H1 (cell line): Measurements from ENCODE around the gene CTNNA3. TPM values are rescaled to one million over a fixed set of nuclear protein-coding genes. Genes with fewer than 3 reads are reported as not detected.

Experiments
- CTCF ChIA-PET: fragments of 300-600 bp; sonication (Branson Sonifier 250); formaldehyde crosslinking; loops from one replicate; lab custom pipeline; 2021; ENCODE audit not compliant: partially characterized antibody; lab: Charles Lee
- POLR2A ChIA-PET: fragments of 300-600 bp; sonication (Branson Sonifier 250); formaldehyde crosslinking; loops from one replicate; lab custom pipeline; 2021; ENCODE audit warnings: inconsistent platforms; ENCODE audit not compliant: partially characterized antibody; lab: Charles Lee
- DNase-seq, 2 experiments: peaks; one replicate each; pipeline versions ENCODE4 v3.0.0 to v3.0.0-alpha.2; 2010 to 2022; ENCODE audit warnings: low spot score in 2 of 2, low read depth in 1 of 2, mixed read lengths in 1 of 2
- FAIRE-seq: peaks from 2 replicates; lab custom pipeline; 2011; peaks lifted over from hg19 to GRCh38; lab: Jason Lieb, UNC
- H2AFZ ChIP-seq: 2 replicates; pipeline ENCODE4 v1.8.1; 2012; ENCODE audit warnings: low read length, inconsistent platforms
- H2AK5ac ChIP-seq: 2 replicates; pipeline ENCODE4 v1.6.1; 2013; ENCODE audit warnings: low read depth, low read length
- H2BK120ac ChIP-seq: replicated peaks from 2 replicates; pipeline ENCODE3; 2013; ENCODE audit warnings: low read depth, low read length, inconsistent platforms
- H2BK12ac ChIP-seq: 2 replicates; pipeline ENCODE4 v1.6.1; 2013; ENCODE audit warnings: low read depth, low read length
- H2BK15ac ChIP-seq: 2 replicates; pipeline ENCODE4 v1.6.1; 2013; ENCODE audit warnings: low read length
- H2BK20ac ChIP-seq: 2 replicates; pipeline ENCODE4 v1.6.1; 2013; ENCODE audit warnings: low read length
- H2BK5ac ChIP-seq: 2 replicates; pipeline ENCODE4 v1.6.1; 2013; ENCODE audit warnings: low read depth, low read length
- H3K14ac ChIP-seq: 2 replicates; pipeline ENCODE4 v1.6.1; 2013; ENCODE audit warnings: inconsistent platforms; ENCODE audit not compliant: insufficient read length
- H3K18ac ChIP-seq: 2 replicates; pipeline ENCODE4 v1.6.1; 2013; ENCODE audit warnings: low read length; ENCODE audit errors: extremely low read depth
- H3K23ac ChIP-seq: 2 replicates; pipeline ENCODE4 v1.6.1; 2013; ENCODE audit warnings: inconsistent platforms; ENCODE audit not compliant: insufficient read length
- H3K23me2 ChIP-seq: 2 replicates; pipeline ENCODE4 v1.6.1; 2013; ENCODE audit warnings: low read depth, low read length
- H3K27ac ChIP-seq: 2 replicates; pipeline ENCODE4 v1.6.1; 2011; ENCODE audit warnings: low read depth, low read length, inconsistent platforms
- H3K27me3 ChIP-seq, 4 experiments: replicated peaks in 1 of 4; 1 replicate in 1 of 4; 2 replicates in 3 of 4; pipeline versions ENCODE4 v1.6.1 to v1.8.1; 2011 to 2013; ENCODE audit warnings: low read length in 3 of 4, mild to moderate bottlenecking in 3 of 4, inconsistent platforms in 2 of 4, mixed read lengths in 2 of 4, moderate library complexity in 1 of 4; ENCODE audit not compliant: control insufficient read depth in 3 of 4, insufficient read depth in 3 of 4; ENCODE audit errors: extremely low read depth in 1 of 4
- H3K36me3 ChIP-seq, 4 experiments: 2 replicates each; pipeline versions ENCODE4 v1.6.1 to v1.8.1; 2011 to 2013; ENCODE audit warnings: mild to moderate bottlenecking in 4 of 4, low read length in 3 of 4, moderate library complexity in 2 of 4, control low read depth in 1 of 4, inconsistent platforms in 1 of 4; ENCODE audit not compliant: insufficient read depth in 4 of 4, control insufficient read depth in 2 of 4
- H3K4ac ChIP-seq: replicated peaks from 2 replicates; pipeline ENCODE3; 2013; ENCODE audit warnings: low read length, low read depth, mixed read lengths, inconsistent platforms; ENCODE audit not compliant: insufficient read length
- H3K4me1 ChIP-seq, 4 experiments: replicated peaks in 1 of 4; 1 replicate in 1 of 4; 2 replicates in 3 of 4; pipeline versions ENCODE4 v1.6.1 to v1.8.1; 2011 to 2013; ENCODE audit warnings: low read length in 3 of 4, inconsistent platforms in 2 of 4, mixed read lengths in 1 of 4; ENCODE audit not compliant: insufficient read depth in 4 of 4, control insufficient read depth in 3 of 4
- H3K4me2 ChIP-seq, 2 experiments: 2 replicates each; pipeline versions ENCODE4 v1.6.1 to v1.8.1; 2011 to 2013; ENCODE audit warnings: low read depth in 2 of 2, low read length in 2 of 2, control low read depth in 1 of 2, inconsistent platforms in 1 of 2, mild to moderate bottlenecking in 1 of 2; ENCODE audit not compliant: insufficient read depth in 1 of 2
- H3K4me3 ChIP-seq, 4 experiments: fragments of 200-600, 300-600 bp in 1 of 4; sonication (generic), shearing (Covaris generic), sonication (Bioruptor Twin) in 1 of 4; 2 replicates each; pipeline versions ENCODE4 v1.5.1 to v1.8.1; 2011 to 2016; ENCODE audit warnings: low read length in 4 of 4, low read depth in 3 of 4, control low read depth in 2 of 4, inconsistent platforms in 2 of 4, mild to moderate bottlenecking in 2 of 4, mixed read lengths in 1 of 4, moderate library complexity in 1 of 4; ENCODE audit not compliant: insufficient read depth in 2 of 4; ENCODE audit errors: extremely low read depth in 1 of 4
- H3K56ac ChIP-seq: replicated peaks from 2 replicates; pipeline ENCODE3; 2013; ENCODE audit warnings: low read depth, mild to moderate bottlenecking, mixed read lengths, low read length, inconsistent platforms; ENCODE audit not compliant: insufficient read length
- H3K79me1 ChIP-seq: 2 replicates; pipeline ENCODE4 v1.6.1; 2013; ENCODE audit warnings: low read depth, low read length, control low read depth
- H3K79me2 ChIP-seq, 2 experiments: 2 replicates each; pipeline versions ENCODE4 v1.6.1 to v1.8.1; 2012 to 2013; ENCODE audit warnings: low read length in 2 of 2, mild to moderate bottlenecking in 2 of 2, inconsistent platforms in 1 of 2; ENCODE audit not compliant: insufficient read depth in 2 of 2, control insufficient read depth in 1 of 2
- H3K9ac ChIP-seq, 4 experiments: replicated peaks in 1 of 4; 1 replicate in 1 of 4; 2 replicates in 3 of 4; pipeline versions ENCODE4 v1.6.1 to v1.8.1; 2011 to 2013; ENCODE audit warnings: low read depth in 3 of 4, low read length in 3 of 4, control low read depth in 2 of 4, mild to moderate bottlenecking in 2 of 4, moderate library complexity in 2 of 4, inconsistent platforms in 1 of 4; ENCODE audit errors: extremely low read depth in 1 of 4
- H3K9me3 ChIP-seq, 2 experiments: 2 replicates each; pipeline versions ENCODE4 v1.6.1 to v1.8.1; 2012 to 2013; ENCODE audit warnings: mild to moderate bottlenecking in 2 of 2, moderate library complexity in 2 of 2, control low read depth in 1 of 2, inconsistent platforms in 1 of 2, low read depth in 1 of 2, low read length in 1 of 2, mixed read lengths in 1 of 2; ENCODE audit not compliant: insufficient read depth in 2 of 2
- H4K20me1 ChIP-seq, 2 experiments: replicated peaks in 1 of 2; 2 replicates each; pipeline versions ENCODE3 to v1.8.1; 2011 to 2013; ENCODE audit warnings: inconsistent platforms in 2 of 2, low read length in 2 of 2, mild to moderate bottlenecking in 1 of 2; ENCODE audit not compliant: insufficient read depth in 2 of 2, control insufficient read depth in 1 of 2
- H4K5ac ChIP-seq: 2 replicates; pipeline ENCODE4 v1.6.1; 2013; ENCODE audit warnings: low read length, low read depth, mixed read lengths, inconsistent platforms; ENCODE audit not compliant: insufficient read length
- H4K8ac ChIP-seq: 2 replicates; pipeline ENCODE4 v1.8.0; 2013; ENCODE audit warnings: mild to moderate bottlenecking, moderate library complexity, low read length, inconsistent platforms; ENCODE audit not compliant: insufficient read depth; ENCODE audit errors: extremely low read depth
- H4K91ac ChIP-seq: replicated peaks from 2 replicates; pipeline ENCODE3; 2013; ENCODE audit warnings: low read length, mixed read lengths, inconsistent platforms; ENCODE audit not compliant: insufficient read length
- FOSL1 ChIP-seq: IDR thresholded peaks from 2 replicates; pipeline ENCODE4 v1.6.1; 2011; ENCODE audit warnings: mild to moderate bottlenecking, low read depth, low read length, moderate library complexity; ENCODE audit not compliant: insufficient read depth
- JUND ChIP-seq: IDR thresholded peaks from 2 replicates; pipeline ENCODE4 v1.6.1; 2011; ENCODE audit warnings: mild to moderate bottlenecking, improper control_type of control experiment, low read length
- SUZ12 ChIP-seq: fragments of 200-600 bp; sonication (generic); IDR thresholded peaks from 2 replicates; pipeline ENCODE4 v1.6.1; 2012; ENCODE audit warnings: mild to moderate bottlenecking, inconsistent platforms, low read length, moderate library complexity, mixed read lengths
- WGBS, 2 experiments: shearing (Covaris generic) in 1 of 2; methylation state at CpG; one replicate each; pipeline versions ENCODE4 v1.1.6 to v1.1.7; 2013 to 2015; ENCODE audit warnings: low lambda C conversion rate in 2 of 2, mixed read lengths in 2 of 2, inconsistent platforms in 1 of 2, low coverage in 1 of 2, missing lambda C conversion rate in 1 of 2; ENCODE audit not compliant: insufficient replicate concordance in 2 of 2, insufficient coverage in 1 of 2, insufficient read length in 1 of 2; ENCODE audit errors: extremely low coverage in 1 of 2, missing lambda C conversion rate in 1 of 2; 5-methylcytosine and 5-hydroxymethylcytosine counted together
- polyA plus RNA-seq, 7 experiments: library from polyadenylated mRNA; depleted of rRNA in 3 of 7; stranded (reverse) in 5 of 7; unstranded in 2 of 7; fragments of >200 nt in 5 of 7; fragments of 200-250 nt in 2 of 7; gene quantifications; 1 replicate in 5 of 7; 2 replicates in 1 of 7; 4 replicates in 1 of 7; pipeline versions ENCODE4 v1.2.1 to v1.2.3, GENCODE V29; 2011 to 2013; ENCODE audit warnings: missing spikeins in 2 of 7, mixed read lengths in 2 of 7
- total RNA-seq: library from RNA; stranded (reverse); fragmentation: NEBNext Ultra II Directional; extraction: Animal tissue kit (Norgen Biotek cat#: 25700); gene quantifications from 2 replicates; pipeline ENCODE4 v1.2.1, GENCODE V29; 2021

The CTNNA3 gene
- total and polyA plus RNA-seq, 2 of the 8 experiments (the other 6 are each of a cell fraction or from before 2014, with no cell fraction given) = 1.3 to 1.5 TPM

- CTCF ChIA-PET = no interaction called here
Measured at GRCh38 chr10:65903620-65904019, 1792.4 kb downstream of the CTNNA3 start.

More at GRCh38 chr10:65903620-65904019, 1792.4 kb downstream of the CTNNA3 start:
- Histone ChIP-seq H4K5ac (no peak overlapping the region), H2BK20ac (no peak overlapping the region), H3K4ac (no peak overlapping the region), H3K9ac (no peak overlapping the region), H3K23me2 (no peaks in the 10 kb centered on the region), H3K27me3 (no peaks in the 10 kb centered on the region), H3K14ac (no peak overlapping the region), H2BK120ac (no peak overlapping the region), H2AFZ (no peak overlapping the region), H3K4me2 (no peak overlapping the region), H3K27ac (no peak overlapping the region), H2BK5ac (no peak overlapping the region), H3K36me3 (no peaks in the 10 kb centered on the region), H2BK12ac (no peak overlapping the region), H3K9me3 (no peaks in the 10 kb centered on the region), H4K20me1 (no peaks in the 10 kb centered on the region), H3K18ac (no peak overlapping the region), H3K4me1 (no peaks in the 10 kb centered on the region), H3K56ac (no peak overlapping the region), H3K79me2 (no peaks in the 10 kb centered on the region), H2BK15ac (no peak overlapping the region), H3K79me1 (no peaks in the 10 kb centered on the region), H4K8ac (no peak overlapping the region), H3K4me3 (no peak overlapping the region), H2AK5ac (no peak overlapping the region), H4K91ac (no peak overlapping the region), H3K23ac (no peak overlapping the region)
- TF ChIP-seq SUZ12 (no peak), JUND (no peak), FOSL1 (no peak)
- 97% methylated on average over 4 of the region's 4 CpGs; no CpG with 5 or more reads in 1 of the 2 experiments for WGBS, 2 experiments
- DNase-seq = no peak
- POLR2A ChIA-PET = interaction anchor here (0.6 kb wide), 1 partner anchor 119 kb away, joined by 3 read pairs; no protein-coding TSS in a partner anchor
- FAIRE-seq = no peak
